Pancreas (tissue), 10 donors: ENCODE measurements around the gene CPNE7. TPM values are rescaled to one million over a fixed set of nuclear protein-coding genes. Genes with fewer than 3 reads are reported as not detected.
A peak's percentile ranks its signal among the peaks of the same experiment; 100 is the strongest.

Experiments
- ATAC-seq, 4 donors: fragments of 200-7000 bp; cut with Tn5 transposase; one replicate each; pipeline versions ENCODE4 v1.8.0 to v1.9.1; 2020; ENCODE audit warnings: mild to moderate bottlenecking in 4 of 4, moderate library complexity in 4 of 4
- DNase-seq, 6 donors: peaks; one replicate each; pipeline ENCODE4 v3.0.0-alpha.2; 2020
- FAIRE-seq: peaks from 2 replicates; lab custom pipeline; 2012; peaks lifted over from hg19 to GRCh38; lab: Jason Lieb, UNC
- H3K27ac ChIP-seq, 4 donors: fragments of 200-600 bp; sonication (generic); 1 replicate in 3 of 4; 2 replicates in 1 of 4; pipeline versions ENCODE4 v1.5.0 to v1.8.0; 2020
- H3K27me3 ChIP-seq, 4 donors: fragments of 200-600 bp; one replicate each; pipeline ENCODE4 v1.8.0; 2021
- H3K36me3 ChIP-seq, 3 donors: fragments of 200-600 bp; sonication (generic) in 1 of 3; one replicate each; pipeline versions ENCODE4 v1.5.0 to v1.8.0; 2020 to 2021
- H3K4me1 ChIP-seq, 3 donors: fragments of 200-600 bp; one replicate each; pipeline ENCODE4 v1.8.0; 2021
- H3K4me3 ChIP-seq, 4 donors: fragments of 200-600 bp; sonication (generic) in 2 of 4; one replicate each; pipeline versions ENCODE4 v1.5.0 to v1.8.0; 2020 to 2021
- H3K9me3 ChIP-seq, 4 donors: fragments of 200-600 bp; one replicate each; pipeline ENCODE4 v1.8.0; 2021
- CTCF ChIP-seq, 4 donors: fragments of 200-600 bp; sonication (generic) in 3 of 4; IDR thresholded peaks; one replicate each; pipeline versions ENCODE4 v1.5.0 to v1.8.0; 2021; ENCODE audit warnings: antibody characterized with exemption in 4 of 4
- WGBS, 2 donors: extraction: QIAGEN DNeasy Blood & Tissue Kit; methylation state at CpG; one replicate each; pipeline ENCODE4 v1.1.7; 2013; 5-methylcytosine and 5-hydroxymethylcytosine counted together
- intact Hi-C, 3 donors: fragments of 100-400 bp; cut with DNase I; formaldehyde crosslinking; loops; one replicate each; pipeline versions ENCODE4 v1.11.1 to v1.14.2; 2022
- polyA plus RNA-seq, 2 donors: library from polyadenylated mRNA; stranded (reverse); fragments of 200-250 nt; gene quantifications; one replicate each; pipeline ENCODE4 v1.2.3, GENCODE V29; 2013
- total RNA-seq, 6 donors: library from RNA; stranded (reverse); fragmentation: NEBNext Ultra II Directional in 4 of 6; extraction: Animal tissue kit (Norgen Biotek cat#: 25700) in 4 of 6; gene quantifications; one replicate each; pipeline versions ENCODE4 v1.2.1 to v1.2.4, GENCODE V29; 2021 to 2023
- donor health status: healthy with polysubstance abuse.
- donor health status: DM: no; HTN: no; CAD: no; lungs with moderate emphysema.
- donor health status: DM: no; HTN: no; CAD: no.
- donor health status: control.
- donor health status: control.
- donor health status: Bipolar disorder and iron deficiency.
- donor health status: DM: yes; HTN: yes; CAD: no.
- donor health status: DM: no; HTN: no; CAD: no.
- donor health status: DM: no; HTN: no; CAD: no.
- donor health status: DM: yes; HTN: yes; CAD: no.

The CPNE7 gene
- total and polyA plus RNA-seq, 8 donors: 0.12 to 4.5 (median 1.0) TPM

GRCh38 chr16:89545044-89545830 is 30.3 kb upstream of the CPNE7 start:
- H3K27ac ChIP-seq: no peak overlapping the region
- peaks cover 0 to 27% (median 0%) of the 10 kb centered on the region in 3 donors for H3K36me3 ChIP-seq
- H3K9me3 ChIP-seq: no peaks in the 10 kb centered on the region
- intact Hi-C loops: no loop called here
- H3K27me3 ChIP-seq: no peaks in the 10 kb centered on the region
- no peak for TF ChIP-seq CTCF (IDR thresholded peaks at IDR 0.05)
- no peak for ATAC-seq
- H3K4me3 ChIP-seq: no peak overlapping the region
- DNase-seq: no peak
- no peaks in the 10 kb centered on the region for H3K4me1 ChIP-seq
- no peak for FAIRE-seq
- 90 to 92% methylated on average over 17 of the region's 17 CpGs for WGBS, 2 donors

- peak in 3 of 6 donors; percentile 29 to 55 (median 40) for DNase-seq
- no peak overlapping the region for H3K27ac ChIP-seq
- H3K4me1 ChIP-seq: no peaks in the 10 kb centered on the region
- peak in 3 of 4 donors; percentile 79 to 90 (median 80) for ATAC-seq
- FAIRE-seq: no peak
- no peaks in the 10 kb centered on the region for H3K27me3 ChIP-seq
- H3K4me3 ChIP-seq: no peak overlapping the region
- TF ChIP-seq CTCF (IDR thresholded peaks at IDR 0.05): no peak
- WGBS, 2 donors: 74 to 90% methylated on average over 26 of the region's 26 CpGs
- intact Hi-C loops: no loop called here
- peaks cover 0 to 27% (median 0%) of the 10 kb centered on the region in 3 donors for H3K36me3 ChIP-seq
- no peaks in the 10 kb centered on the region for H3K9me3 ChIP-seq
These were observed 29.6 kb upstream of the CPNE7 start for GRCh38 chr16:89545831-89546574.

GRCh38 chr16:89546781-89547180 is 28.8 kb upstream of the CPNE7 start:
- FAIRE-seq: no peak
- Histone ChIP-seq H3K27me3 (no peaks in the 10 kb centered on the region), H3K27ac (no peak overlapping the region), H3K4me1 (no peaks in the 10 kb centered on the region), H3K9me3 (no peaks in the 10 kb centered on the region), H3K36me3 (peaks cover 0 to 27% (median 0%) of the 10 kb centered on the region in 3 donors), H3K4me3 (no peak overlapping the region)
- intact Hi-C loops: no loop called here
- no peak for TF ChIP-seq CTCF (IDR thresholded peaks at IDR 0.05)
- 90% methylated on average over 19 of the region's 19 CpGs for WGBS, 2 donors
- no peak for ATAC-seq
- no peak for DNase-seq

GRCh38 chr16:89547291-89547690 is 28.3 kb upstream of the CPNE7 start:
- Histone ChIP-seq H3K36me3 (peaks cover 0 to 27% (median 0%) of the 10 kb centered on the region in 3 donors), H3K4me3 (no peak overlapping the region), H3K4me1 (no peaks in the 10 kb centered on the region), H3K9me3 (no peaks in the 10 kb centered on the region), H3K27ac (no peak overlapping the region), H3K27me3 (no peaks in the 10 kb centered on the region)
- ATAC-seq: no peak
- WGBS, 2 donors: 97 to 98% methylated on average over 17 of the region's 17 CpGs
- no peak for FAIRE-seq
- no peak for DNase-seq
- intact Hi-C loops: no loop called here
- no peak for TF ChIP-seq CTCF (IDR thresholded peaks at IDR 0.05)
